Head of caudate nucleus (tissue), 42 donors: ENCODE data around the gene TGM4.
"Not testable (repeated sequence)": the region's sequence is repeated elsewhere in the genome, so short reads cannot be mapped to it uniquely, and the experiment has no call there.

Source experiments
- DNase-seq, 42 donors: peaks; one replicate each; pipeline versions ENCODE4 v3.0.0 to v3.0.0-alpha.2; 2020 to 2021; ENCODE audit warnings: mixed read lengths in 7 of 42
- intact Hi-C: fragments of 100-400 bp; cut with DNase I; formaldehyde crosslinking; loops from one replicate; pipeline ENCODE4 v1.15.0; 2022

Gene TGM4

DNA sequence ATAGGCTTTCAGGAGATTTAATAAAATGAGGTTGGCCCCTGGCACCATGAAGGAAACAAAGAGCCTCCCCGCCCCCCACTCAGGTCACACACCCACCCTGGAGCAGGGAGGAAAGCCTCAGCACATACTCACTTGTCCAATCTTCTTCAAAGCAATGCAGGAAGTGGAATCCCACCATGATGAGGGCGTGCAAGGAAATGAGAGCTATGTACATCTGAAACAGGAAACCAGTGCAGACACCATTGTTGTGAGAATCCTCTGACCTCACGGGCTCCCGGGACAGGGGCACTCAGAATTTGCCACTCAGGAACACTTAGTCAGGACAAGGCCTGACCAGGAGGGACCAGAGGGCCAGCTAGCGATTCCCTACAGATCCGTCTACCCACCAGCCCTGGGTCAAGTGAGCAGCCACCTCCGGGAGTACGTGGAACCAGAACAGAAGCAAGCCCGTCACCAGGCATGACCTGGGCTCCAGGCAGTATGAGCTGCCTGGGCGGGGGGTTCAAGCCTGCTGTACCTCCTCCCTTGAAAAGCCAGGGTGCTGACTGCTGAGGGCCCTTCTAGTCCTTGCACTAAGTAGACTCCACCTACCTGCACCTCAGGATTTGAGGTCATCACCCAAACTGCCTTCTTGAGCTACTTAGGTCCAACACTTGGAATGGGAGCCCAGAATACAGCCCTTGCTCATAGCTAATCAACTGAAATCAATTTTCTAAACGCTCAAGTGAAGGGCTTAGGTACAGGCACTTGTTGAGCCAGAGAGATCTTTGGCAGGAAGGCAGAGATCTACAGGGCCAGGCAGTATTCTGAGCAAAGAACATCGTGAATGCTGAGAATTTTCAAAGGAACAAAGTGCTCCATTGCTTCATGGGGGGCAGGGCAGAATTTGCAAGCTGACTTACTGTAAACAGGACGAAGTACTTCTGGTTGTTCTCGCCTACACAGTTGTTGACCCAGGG, 58.9 kb downstream of the TGM4 start:
- intact Hi-C loops = no loop called here
- DNase-seq = no peak

DNA sequence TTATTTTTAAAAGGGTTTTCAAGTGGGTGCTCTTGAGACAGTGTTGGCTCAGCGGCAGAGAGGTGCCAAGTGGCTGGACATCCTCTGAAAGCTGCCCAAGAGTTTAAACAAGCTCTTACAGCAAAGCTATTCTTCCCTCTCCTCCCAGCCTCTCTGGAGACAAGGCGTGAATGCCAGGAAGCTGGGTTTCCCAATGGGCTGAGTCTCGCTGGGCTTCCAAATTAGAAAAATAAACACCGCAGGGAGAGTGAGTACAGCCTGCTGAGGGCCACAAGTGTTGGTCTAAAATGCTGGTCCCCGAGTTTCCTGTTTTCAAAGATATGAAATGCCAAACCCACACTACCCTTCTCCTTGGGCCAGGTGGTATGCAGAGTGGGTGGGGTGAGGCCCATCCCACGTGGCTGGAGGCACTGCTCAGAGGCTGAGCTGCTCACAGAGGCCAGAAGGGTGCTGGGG, 65.2 kb downstream of the TGM4 start:
- peak in 24 of 42 donors; percentile 9 to 78 (median 36) for DNase-seq
- intact Hi-C loops = no loop called here

DNA sequence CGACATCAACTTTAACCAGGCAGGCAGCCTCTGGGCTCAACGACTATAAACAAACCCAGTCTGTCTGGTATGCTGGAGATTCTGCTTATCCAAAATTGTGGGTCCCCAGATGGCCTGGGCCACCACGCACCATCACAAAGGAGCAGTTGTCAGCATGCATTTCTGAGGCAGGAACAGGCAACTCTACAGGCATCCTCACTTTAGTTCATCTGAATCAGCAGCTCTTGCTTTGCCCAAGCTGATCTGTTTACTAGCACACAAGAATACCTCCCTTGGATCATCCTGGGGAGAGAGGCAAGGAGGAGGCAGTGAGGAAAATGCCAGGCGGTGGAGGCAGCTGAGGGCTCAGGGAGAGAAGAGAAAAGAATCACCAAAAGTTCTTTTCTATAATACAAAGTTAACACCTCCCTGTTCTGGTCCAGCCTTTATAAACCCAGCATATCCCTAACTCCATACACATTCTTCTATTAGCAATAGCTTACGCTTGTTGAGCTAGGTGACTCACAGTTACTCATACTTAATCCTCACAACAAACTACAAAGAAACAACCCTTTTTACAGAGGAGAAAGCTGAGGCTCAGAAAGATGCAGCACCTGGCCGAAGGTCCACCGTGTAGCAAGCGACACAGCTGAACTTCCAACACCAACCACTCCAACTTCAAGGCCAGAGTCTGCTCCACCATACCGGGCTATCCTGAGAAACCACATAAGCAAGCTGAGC, 68.0 kb downstream of the TGM4 start:
- intact Hi-C loops = no loop called here

DNA sequence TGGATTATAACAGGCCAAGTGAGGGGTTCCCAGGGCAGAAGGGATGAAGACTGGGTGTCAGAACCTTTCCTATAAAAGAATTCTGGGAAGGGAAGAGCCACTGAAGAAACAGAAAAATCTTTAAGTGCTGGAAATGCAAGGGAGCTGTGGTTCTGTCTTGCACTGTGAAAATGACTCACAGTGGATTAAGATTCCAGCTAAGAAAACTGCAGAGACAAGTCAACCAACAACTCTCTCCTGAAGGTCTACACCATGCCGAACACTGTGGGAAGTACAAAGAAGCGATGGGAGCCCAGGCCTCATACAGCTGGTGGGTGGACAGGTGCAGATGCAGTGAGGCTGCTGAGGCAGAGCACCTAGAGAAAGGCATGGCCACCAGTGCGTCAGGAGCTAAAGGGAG, 73.8 kb downstream of the TGM4 start:
- intact Hi-C loops = no loop called here
- no peak for DNase-seq

More for the DNA sequence above, 68.0 kb downstream of the TGM4 start:
- DNase-seq = no peak

DNA sequence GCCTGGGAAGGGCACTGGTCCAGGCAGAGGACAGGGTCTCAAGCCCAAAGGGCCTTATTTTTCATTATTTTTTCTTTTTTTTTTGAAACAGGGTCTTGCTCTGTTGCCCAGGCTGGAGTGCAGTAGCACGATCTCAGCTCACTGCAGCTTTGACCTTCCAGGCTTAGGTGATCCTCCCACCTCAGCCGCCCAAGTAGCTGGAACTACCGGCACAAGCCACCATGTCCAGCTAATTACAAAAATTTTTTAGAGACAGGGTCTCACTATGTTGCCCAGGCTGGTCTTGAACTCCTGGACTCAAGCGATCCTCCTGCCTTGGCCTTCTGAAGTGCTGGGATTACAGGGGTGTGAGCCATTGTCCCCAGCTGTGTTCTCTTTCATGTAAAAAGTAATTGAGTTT, 75.4 kb downstream of the TGM4 start:
- intact Hi-C loops, DNase-seq: not testable (repeated sequence)

DNA sequence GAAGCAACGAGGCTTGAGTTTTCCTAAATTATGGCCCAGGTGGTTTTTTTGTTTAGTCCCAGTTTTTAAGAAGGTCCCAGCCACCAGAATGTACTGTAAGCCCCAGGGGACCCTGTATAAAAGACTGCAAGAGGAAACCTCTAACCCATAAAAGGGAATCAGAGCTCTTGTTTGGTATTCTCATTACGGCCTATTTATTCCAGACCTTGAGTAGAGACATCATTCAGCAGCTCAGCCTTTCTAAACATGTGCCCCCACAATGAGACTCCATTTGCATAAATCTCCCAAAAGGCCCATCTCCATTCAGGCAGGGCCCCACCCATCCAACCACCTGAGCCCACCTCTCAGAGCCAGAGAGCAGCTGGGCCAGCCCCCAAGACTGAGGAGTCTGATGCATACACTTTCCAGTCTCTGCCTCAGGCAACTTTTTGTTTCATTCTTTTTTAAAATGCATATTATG, 75.9 kb downstream of the TGM4 start:
- DNase-seq = no peak
- intact Hi-C loops = no loop called here

DNA sequence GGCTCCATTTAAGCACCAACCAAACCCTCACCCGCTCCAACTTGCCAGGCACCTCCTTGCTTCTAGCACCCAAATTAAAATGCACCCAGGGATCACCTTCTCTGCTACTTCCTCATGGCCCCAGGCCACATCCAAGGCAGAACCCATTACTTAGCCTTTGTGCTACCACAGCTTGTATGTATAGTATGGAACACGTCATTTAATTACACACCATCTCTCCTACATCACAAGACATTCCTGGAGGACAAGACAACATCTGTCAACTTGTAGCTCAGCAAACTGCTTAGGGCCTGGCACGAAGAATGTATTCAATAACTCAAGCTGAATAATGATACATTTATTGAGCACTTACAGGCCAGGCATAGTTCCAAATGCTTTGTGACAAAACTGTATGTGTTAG, 78.3 kb downstream of the TGM4 start:
- intact Hi-C loops = no loop called here

DNA sequence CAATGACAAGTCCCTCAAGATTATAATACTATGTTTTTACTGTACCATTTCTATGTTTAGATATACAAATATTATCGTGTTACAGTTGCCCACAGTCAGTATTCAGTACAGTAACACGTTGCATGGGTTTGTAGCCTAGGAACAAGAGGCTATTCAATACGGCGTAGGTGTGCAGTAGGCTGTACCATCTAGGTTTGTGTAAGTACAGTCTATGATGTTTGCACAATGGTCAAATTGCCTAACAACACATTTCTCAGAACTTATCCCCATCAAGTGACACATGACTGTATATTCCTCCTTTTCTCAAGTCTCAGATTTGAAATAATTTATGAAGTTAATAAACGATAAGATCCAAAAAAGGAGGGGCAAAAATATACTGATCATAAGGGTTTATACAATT, 79.9 kb downstream of the TGM4 start:
- intact Hi-C loops = no loop called here
- DNase-seq = no peak

More for the DNA sequence above, 78.3 kb downstream of the TGM4 start:
- no peak for DNase-seq

DNA sequence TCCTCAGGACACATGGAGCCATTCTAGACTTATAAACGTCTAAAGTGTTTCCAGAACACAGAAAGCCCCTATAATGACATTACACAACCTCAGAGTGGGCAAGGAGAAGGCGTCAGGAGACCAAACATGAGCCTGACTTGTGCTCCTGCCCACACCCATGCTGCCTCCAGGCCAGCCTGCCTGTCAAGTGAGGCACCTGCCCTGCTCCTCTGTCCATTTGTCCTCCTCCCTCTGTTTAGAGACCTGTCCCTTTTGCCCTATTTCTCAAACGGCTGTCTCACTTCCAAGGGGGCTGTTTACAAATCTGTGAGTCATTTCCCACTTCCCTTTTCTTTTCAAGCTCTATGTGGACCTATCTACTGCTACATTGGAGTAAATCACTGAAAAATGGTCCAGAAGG, 80.6 kb downstream of the TGM4 start:
- intact Hi-C loops = no loop called here
- no peak for DNase-seq

DNA sequence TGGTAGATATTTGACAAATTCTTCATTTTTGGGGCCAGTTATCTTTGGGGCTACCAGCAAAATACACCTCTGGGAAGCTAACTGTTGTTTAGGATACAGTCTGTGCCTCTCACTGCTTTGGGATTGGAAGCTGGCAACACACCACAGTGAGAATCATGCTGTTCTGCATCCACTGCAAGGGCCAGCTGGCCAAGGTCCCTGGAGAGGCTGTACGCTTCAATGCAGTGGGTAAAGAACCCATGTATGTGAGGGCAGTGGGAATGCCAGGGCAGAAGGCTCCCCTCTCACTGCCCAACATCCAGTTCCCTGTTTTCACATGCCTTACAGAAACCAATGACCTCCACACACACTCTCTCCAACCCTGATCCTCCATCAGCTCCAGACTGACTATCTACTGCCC, 81.5 kb downstream of the TGM4 start:
- peak in 1 of 42 donors; percentile 5 for DNase-seq
- intact Hi-C loops = no loop called here

DNA sequence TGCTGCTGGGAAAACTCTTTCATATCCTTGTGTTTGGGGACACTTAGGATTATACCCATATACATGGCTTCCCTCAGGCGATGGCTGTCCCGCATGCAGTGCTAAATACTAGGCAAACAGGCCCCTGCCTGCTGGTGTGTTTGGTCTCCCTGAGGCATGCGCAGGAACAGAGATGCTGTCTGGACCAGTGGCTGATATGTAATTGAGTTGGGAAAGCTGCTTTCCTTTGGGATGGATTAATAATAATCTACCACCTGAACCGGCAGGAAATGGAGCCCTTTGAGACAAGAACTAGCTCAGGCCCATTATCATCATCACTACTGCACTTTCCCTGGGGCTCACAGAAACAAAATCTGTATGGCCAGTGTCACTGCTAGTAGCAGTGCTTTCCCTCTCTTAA, 83.6 kb downstream of the TGM4 start:
- intact Hi-C loops = no loop called here
- DNase-seq = no peak

DNA sequence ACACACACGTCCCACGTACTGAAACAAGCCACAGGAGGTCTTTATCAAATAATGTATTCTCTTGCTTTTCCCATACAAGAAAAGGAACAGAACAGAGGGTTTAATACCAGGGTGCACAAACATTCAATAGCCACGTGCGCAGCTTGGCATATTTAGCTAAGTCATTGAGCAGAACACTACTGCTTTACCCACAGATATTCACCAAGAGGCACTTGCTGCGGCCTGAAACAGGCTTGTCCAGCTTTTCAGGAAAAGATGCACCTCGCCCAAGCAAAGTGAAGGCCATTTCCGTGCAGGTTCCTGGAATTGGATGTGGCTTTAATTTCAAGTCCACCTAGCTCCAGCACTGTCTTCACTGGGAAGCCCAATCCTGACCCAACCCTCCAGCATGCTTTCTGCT, 84.0 kb downstream of the TGM4 start:
- intact Hi-C loops = no loop called here
- no peak for DNase-seq

DNA sequence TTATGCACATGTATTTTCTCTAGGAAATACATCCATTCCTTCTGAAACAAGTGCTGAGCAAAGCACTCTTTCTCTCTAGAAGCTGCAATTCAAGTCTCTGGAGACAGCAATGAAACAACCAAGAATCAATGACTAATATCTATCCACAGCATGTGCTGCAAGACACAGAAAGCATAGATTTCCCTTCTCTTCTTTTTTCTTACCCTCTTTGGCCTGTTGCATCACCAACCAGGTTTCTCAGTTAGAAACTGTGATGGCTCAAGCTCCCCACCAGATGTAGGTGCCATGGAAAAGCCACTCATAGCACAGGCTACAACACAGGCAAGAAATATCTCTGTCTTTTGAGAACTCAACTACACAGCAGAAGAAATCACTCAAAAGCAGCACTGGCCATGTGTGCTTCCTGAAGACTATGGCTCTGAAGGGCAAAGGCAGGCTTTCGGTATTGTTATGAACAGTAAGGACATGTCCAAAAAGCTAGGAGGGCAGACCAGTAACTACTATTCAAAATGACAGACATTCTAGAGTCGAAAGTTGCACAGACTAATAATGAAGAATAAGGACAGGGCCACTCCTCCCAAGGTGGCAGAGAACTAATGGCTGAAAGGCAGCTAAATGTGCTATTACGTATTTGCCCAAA, 86.1 kb downstream of the TGM4 start:
- intact Hi-C loops = no loop called here

DNA sequence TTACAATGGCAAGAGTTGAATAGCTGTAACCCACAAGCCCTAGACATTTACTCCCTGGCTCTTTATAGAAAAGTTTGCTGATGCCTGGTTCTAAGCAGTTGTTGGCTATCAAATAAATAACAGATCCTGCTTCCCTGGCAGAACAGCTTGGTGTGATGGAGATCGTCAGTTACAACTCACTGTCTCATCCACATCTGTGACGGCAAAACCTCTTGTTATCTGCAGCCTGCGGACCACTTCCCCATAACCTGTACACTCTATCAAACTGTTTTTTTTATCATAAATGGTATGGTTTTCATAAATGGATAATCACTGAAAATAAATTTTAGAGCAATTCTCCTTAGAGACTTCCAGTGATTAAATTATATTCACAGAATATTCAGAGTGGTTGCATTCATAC, 87.5 kb downstream of the TGM4 start:
- no peak for DNase-seq
- intact Hi-C loops = no loop called here

More for the DNA sequence above, 86.1 kb downstream of the TGM4 start:
- DNase-seq = no peak

DNA sequence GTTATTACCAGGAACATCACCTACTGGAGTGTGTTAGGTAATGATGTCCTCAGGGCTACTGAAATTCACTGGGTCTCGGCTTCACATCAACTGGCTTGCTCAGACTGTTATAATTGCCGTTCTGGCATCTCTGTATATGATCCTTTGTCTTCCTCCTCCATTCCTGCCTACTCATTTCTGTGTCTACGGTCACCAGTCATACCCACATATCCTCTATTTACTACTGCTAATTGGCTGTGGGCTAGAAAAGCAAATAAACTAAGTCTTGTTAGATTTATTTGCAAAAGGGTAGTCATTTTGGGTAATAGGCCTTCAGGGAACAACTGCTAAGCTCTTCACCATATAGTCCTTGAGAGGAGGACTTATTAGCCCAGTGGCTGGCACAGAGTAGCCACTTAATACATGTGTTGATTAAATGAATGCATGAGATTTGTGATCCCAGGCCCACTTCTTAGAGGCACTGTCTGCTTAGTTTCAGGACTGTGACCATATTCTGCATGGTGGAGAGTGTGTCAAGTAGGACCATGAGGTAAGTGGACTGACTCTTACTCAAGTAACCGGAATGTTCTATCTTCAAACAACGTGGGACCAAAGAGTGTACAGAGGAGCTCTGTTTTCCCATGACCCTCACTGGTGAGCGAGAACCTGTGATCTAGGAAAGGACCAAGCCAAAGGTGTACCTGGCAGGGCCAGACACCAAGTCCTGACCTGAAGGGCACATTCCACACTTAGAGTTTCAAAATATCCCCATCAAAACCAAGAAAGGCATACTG, 88.4 kb downstream of the TGM4 start:
- DNase-seq = no peak
- intact Hi-C loops = no loop called here

DNA sequence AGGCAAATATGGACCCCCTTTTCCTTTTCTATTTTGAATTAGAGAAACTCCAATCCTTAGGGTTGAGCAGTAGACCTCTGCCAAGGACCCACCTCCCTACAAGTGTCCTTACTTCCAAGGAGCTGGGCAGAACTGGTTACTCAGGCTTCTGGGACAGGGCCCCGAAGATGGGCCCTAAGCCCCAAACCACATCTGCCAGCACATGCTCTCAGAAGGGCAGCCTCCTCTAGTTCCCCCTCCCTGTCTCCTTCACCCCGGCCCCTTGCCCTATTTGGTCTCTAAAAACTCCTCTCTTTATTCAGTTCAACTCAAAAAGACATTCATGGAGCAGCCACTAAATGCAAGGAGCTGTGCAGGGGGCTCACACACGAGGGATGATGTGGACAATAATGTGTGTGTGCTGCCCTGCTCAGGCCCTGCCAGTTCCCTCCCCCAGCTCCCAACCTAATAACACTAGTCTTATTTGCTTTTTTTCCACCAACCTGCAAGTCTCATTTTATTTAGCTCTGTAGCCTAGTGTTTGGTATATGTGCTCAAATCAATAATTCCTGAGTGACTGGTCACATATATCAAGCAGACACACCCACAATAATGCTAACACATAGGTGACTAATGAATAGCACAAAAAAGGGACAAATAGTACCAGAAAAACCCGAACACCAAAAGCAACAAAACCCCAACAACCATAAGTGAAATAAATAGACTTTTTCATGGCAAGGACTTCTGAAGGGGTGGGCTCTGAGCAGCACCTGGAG, 89.3 kb downstream of the TGM4 start:
- intact Hi-C loops = no loop called here
- no peak for DNase-seq
